Measurements from ENCODE around the gene CASP7.

Gene CASP7

GRCh38 chr10:113666682-113667252, 12.9 kb upstream of the CASP7 start:
- peak; percentile 62 for DNase-seq

GRCh38 chr10:113680190-113681111, 739 bp downstream of the CASP7 start:
- DNase-seq = peak; percentile 82

- DNase-seq = no peak
Measured at GRCh38 chr10:113681533-113682470, 2.1 kb downstream of the CASP7 start.

GRCh38 chr10:113683300-113683699, 3.6 kb downstream of the CASP7 start:
- no peak for DNase-seq

- DNase-seq = no peak
Measured at GRCh38 chr10:113686028-113686427, 6.3 kb downstream of the CASP7 start.

GRCh38 chr10:113687037-113687436, 7.3 kb downstream of the CASP7 start:
- peak; percentile 19 for DNase-seq

- peak; percentile 75 for DNase-seq
Measured at GRCh38 chr10:113689057-113689456, 9.3 kb downstream of the CASP7 start.

- no peak for DNase-seq
Measured at GRCh38 chr10:113689574-113689973, 9.9 kb downstream of the CASP7 start.

GRCh38 chr10:113690749-113691148, 11.0 kb downstream of the CASP7 start:
- no peak for DNase-seq

GRCh38 chr10:113691381-113691780, 11.7 kb downstream of the CASP7 start:
- no peak for DNase-seq

GRCh38 chr10:113692271-113692670, 12.6 kb downstream of the CASP7 start:
- no peak for DNase-seq

- no peak for DNase-seq
Measured at GRCh38 chr10:113693348-113693747, 13.6 kb downstream of the CASP7 start.

- DNase-seq = peak; percentile 57
Measured at GRCh38 chr10:113695691-113696090, 16.0 kb downstream of the CASP7 start.

- DNase-seq = no peak
Measured at GRCh38 chr10:113697595-113697994, 17.9 kb downstream of the CASP7 start.

- DNase-seq = peak; percentile 65
Measured at GRCh38 chr10:113704637-113705343, 25.1 kb downstream of the CASP7 start.

- no peak for DNase-seq
Measured at GRCh38 chr10:113705344-113705652, 25.6 kb downstream of the CASP7 start.

GRCh38 chr10:113706623-113707022, 26.9 kb downstream of the CASP7 start:
- DNase-seq = no peak

- no peak for DNase-seq
Measured at GRCh38 chr10:113708640-113709039, 28.9 kb downstream of the CASP7 start.

- no peak for DNase-seq
Measured at GRCh38 chr10:113709221-113709838, 29.6 kb downstream of the CASP7 start.

- DNase-seq = no peak
Measured at GRCh38 chr10:113711142-113711541, 31.4 kb downstream of the CASP7 start.

GRCh38 chr10:113712024-113712423, 32.3 kb downstream of the CASP7 start:
- DNase-seq = no peak
